HepG2 (cell line): Measurements from ENCODE around the gene CHN1. TPM values are rescaled to one million over a fixed set of nuclear protein-coding genes. Genes with fewer than 3 reads are reported as not detected.

Source experiments
- ATAC-seq: fragments of 200-7000 bp; cut with Tn5 transposase; 3 replicates; pipeline ENCODE4 v1.9.1; 2020; ENCODE audit warnings: mild to moderate bottlenecking, moderate library complexity
- BruUV-seq: library from RNA; stranded (reverse); fragments of 400-500 nt; replicated peaks from 2 replicates; lab custom pipeline; 2021; lab: Mats Ljungman, UMichigan
- CTCF ChIA-PET: fragments of 300-600 bp; formaldehyde crosslinking; extraction: SDS; loops from one replicate; lab custom pipeline; 2021; ENCODE audit warnings: low total read pairs, inconsistent platforms, low intra/inter-chr PET ratio; lab: Yijun Ruan, JAX
- POLR2A ChIA-PET: fragments of 350-600 bp; sonication (Branson Sonifier 250); formaldehyde crosslinking; loops from one replicate; lab custom pipeline; 2020; ENCODE audit warnings: antibody characterized with exemption, inconsistent platforms; lab: Yijun Ruan, JAX
- DNase-seq: peaks from one replicate; pipeline ENCODE4 v3.0.0-alpha.2; 2015; ENCODE audit warnings: low spot score
- FAIRE-seq: peaks from 3 replicates; lab custom pipeline; 2011; peaks lifted over from hg19 to GRCh38; lab: Jason Lieb, UNC
- H2AFZ ChIP-seq: one replicate; pipeline ENCODE4 v1.6.1; 2011; ENCODE audit warnings: low read length, inconsistent platforms
- H3K27ac ChIP-seq: fragments of 300-600 bp; 3 replicates; pipeline ENCODE4 v1.8.0; 2011; ENCODE audit warnings: mixed run types, mild to moderate bottlenecking, mixed read lengths, low read length, inconsistent platforms; ENCODE audit not compliant: insufficient read depth; ENCODE audit errors: extremely low read length
- H3K27me3 ChIP-seq, 2 experiments: fragments of 200-600 bp in 1 of 2; 2 replicates in 1 of 2; 3 replicates in 1 of 2; pipeline versions ENCODE4 v1.6.0 to v1.8.0; 2011; ENCODE audit warnings: low read length in 2 of 2, mild to moderate bottlenecking in 2 of 2, moderate library complexity in 2 of 2, inconsistent platforms in 1 of 2; ENCODE audit not compliant: insufficient read depth in 2 of 2, control insufficient read depth in 1 of 2
- H3K36me3 ChIP-seq, 2 experiments: fragments of 200-600 bp in 1 of 2; replicated peaks in 1 of 2; 2 replicates in 1 of 2; 3 replicates in 1 of 2; pipeline versions ENCODE4 v1.5.1 to v1.8.0; 2011; ENCODE audit warnings: low read length in 2 of 2, inconsistent platforms in 1 of 2; ENCODE audit not compliant: insufficient read depth in 2 of 2, control insufficient read depth in 1 of 2
- H3K4me1 ChIP-seq: 2 replicates; pipeline ENCODE4 v1.5.1; 2012; ENCODE audit warnings: low read length, inconsistent platforms; ENCODE audit not compliant: insufficient read depth
- H3K4me2 ChIP-seq: 2 replicates; pipeline ENCODE4 v1.6.0; 2011; ENCODE audit warnings: low read depth, low read length, inconsistent platforms
- H3K4me3 ChIP-seq, 3 experiments: fragments of 200-600 bp in 1 of 3; sonication (generic), shearing (Covaris generic) in 1 of 3; replicated peaks in 1 of 3; 2 replicates each; pipeline ENCODE4 v1.5.1; 2011 to 2016; ENCODE audit warnings: low read length in 3 of 3, inconsistent platforms in 2 of 3, low read depth in 2 of 3, mild to moderate bottlenecking in 2 of 3, control low read depth in 1 of 3, mixed read lengths in 1 of 3; ENCODE audit not compliant: insufficient read depth in 1 of 3
- H3K79me2 ChIP-seq: one replicate; pipeline ENCODE4 v1.6.1; 2011; ENCODE audit warnings: low read length, inconsistent platforms; ENCODE audit not compliant: insufficient read depth
- H3K9ac ChIP-seq: 2 replicates; pipeline ENCODE4 v1.6.0; 2011; ENCODE audit warnings: mild to moderate bottlenecking, low read depth, low read length, inconsistent platforms; ENCODE audit not compliant: insufficient read depth
- H3K9me3 ChIP-seq: 2 replicates; pipeline ENCODE4 v1.5.1; 2012; ENCODE audit warnings: mild to moderate bottlenecking, low read length
- H4K20me1 ChIP-seq: 2 replicates; pipeline ENCODE4 v1.6.0; 2011; ENCODE audit warnings: inconsistent platforms, mild to moderate bottlenecking, low read length, moderate library complexity; ENCODE audit not compliant: insufficient read depth
- MATR3 ChIP-seq: sonication (generic); formaldehyde crosslinking; IDR thresholded peaks from 2 replicates; pipeline ENCODE4 v1.4.0; 2020; ENCODE audit warnings: missing genetic modification reagents
- NBN ChIP-seq: fragments of 450-650 bp; conservative IDR thresholded peaks from 2 replicates; pipeline ENCODE4 v1.6.1; 2017
- STAT6 ChIP-seq: sonication (generic); formaldehyde crosslinking; IDR thresholded peaks from 2 replicates; pipeline ENCODE4 v1.4.0; 2020; ENCODE audit warnings: missing genetic modification reagents, mild to moderate bottlenecking, borderline replicate concordance
- TFDP1 ChIP-seq: IDR thresholded peaks from 2 replicates; pipeline ENCODE4 v1.6.1; 2016; ENCODE audit warnings: missing compliant biosample characterization, missing genetic modification reagents, borderline replicate concordance
- TRAFD1 ChIP-seq: sonication (generic); formaldehyde crosslinking; IDR thresholded peaks from 2 replicates; pipeline ENCODE4 v1.5.1; 2020; ENCODE audit warnings: missing genetic modification reagents, mild to moderate bottlenecking, borderline replicate concordance
- ZNF24 ChIP-seq: fragments of 450-650 bp; IDR thresholded peaks from 2 replicates; pipeline ENCODE4 v1.6.1; 2017; ENCODE audit warnings: antibody characterized with exemption, mild to moderate bottlenecking
- ZNF280B ChIP-seq: sonication (generic); formaldehyde crosslinking; IDR thresholded peaks from 2 replicates; pipeline ENCODE4 v1.5.0; 2020; ENCODE audit warnings: missing genetic modification reagents, mild to moderate bottlenecking, borderline replicate concordance
- ZNF549 ChIP-seq: sonication (generic); formaldehyde crosslinking; IDR thresholded peaks from 2 replicates; pipeline ENCODE4 v1.5.0; 2020; ENCODE audit warnings: missing genetic modification reagents
- ZNF746 ChIP-seq: sonication (generic); formaldehyde crosslinking; IDR thresholded peaks from 2 replicates; pipeline ENCODE4 v1.8.0; 2022; ENCODE audit warnings: mild to moderate bottlenecking, missing genetic modification reagents
- WGBS: methylation state at CpG from one replicate; pipeline ENCODE4 v1.1.6; 2017; ENCODE audit warnings: low lambda C conversion rate; 5-methylcytosine and 5-hydroxymethylcytosine counted together
- in situ Hi-C: cut with HindIII; loops from 2 replicates; pipeline ENCODE4 v1.10.0; 2017; ENCODE audit warnings: low pct_unique_long_range_greater_than_20kb; ENCODE audit not compliant: extremely low pct_ligation_motif_present
- intact Hi-C: fragments of 100-400 bp; cut with micrococcal nuclease; formaldehyde crosslinking; loops from one replicate; pipeline ENCODE4 v1.10.0; 2022; ENCODE audit not compliant: unreplicated experiment
- polyA plus RNA-seq, 8 experiments: library from polyadenylated mRNA; depleted of rRNA in 3 of 8; stranded (reverse) in 7 of 8; unstranded in 1 of 8; fragments of >200 nt; fragmentation: Illumina TruSeq in 4 of 8; extraction: Trizol in 4 of 8; gene quantifications; 2 replicates each; pipeline versions ENCODE4 v1.2.1 to v1.2.3, GENCODE V29; 2011 to 2016; ENCODE audit warnings: low read depth in 4 of 8, missing spikeins in 1 of 8, mixed read lengths in 1 of 8; ENCODE audit not compliant: insufficient read depth in 1 of 8
- total RNA-seq, 5 experiments: library from RNA; depleted of rRNA; stranded (reverse); fragments of >200 nt; fragmentation: Illumina TruSeq; extraction: Trizol; gene quantifications; 2 replicates each; pipeline ENCODE4 v1.2.3, GENCODE V29; 2016; ENCODE audit warnings: low read depth in 1 of 5
- TF ChIP-seq, protein P1 (sequence below): sonication (generic); formaldehyde crosslinking; IDR thresholded peaks from 2 replicates; pipeline ENCODE4 v1.4.0; 2020; ENCODE audit warnings: missing genetic modification reagents

The CHN1 gene
- total and polyA plus RNA-seq, 2 of the 13 experiments (the other 11 are each of a cell fraction or from before 2014, with no cell fraction given) = 2.8 to 3.5 TPM

DNA sequence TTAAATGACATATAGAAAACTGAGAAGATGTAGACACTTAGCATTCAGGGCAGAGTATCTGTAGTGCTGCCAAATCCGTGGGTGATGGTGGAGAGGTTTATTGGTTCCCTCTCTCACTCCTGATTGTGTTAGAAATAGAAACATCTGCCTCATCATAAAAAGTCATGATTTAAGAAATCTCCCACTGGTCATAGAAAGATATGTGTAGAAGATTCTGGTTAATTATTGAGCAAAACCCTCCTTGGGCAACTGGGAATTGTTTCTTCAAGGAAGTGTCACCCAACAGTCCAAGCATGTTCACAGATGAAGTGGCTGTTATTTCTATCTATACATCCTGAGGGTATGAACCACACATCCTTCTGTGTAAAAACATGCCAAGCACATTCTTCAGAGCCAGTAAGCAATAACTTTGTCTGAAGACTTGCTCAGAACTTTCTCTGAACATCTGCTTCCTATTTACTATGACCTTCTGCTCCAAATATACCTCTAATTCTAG, 207.4 kb downstream of the CHN1 start:
- FAIRE-seq (no peak), DNase-seq (no peak), ATAC-seq (no peak)
- POLR2A ChIA-PET = no interaction called here
- no peak overlapping the region for H3K27ac ChIP-seq
- no peaks in the 10 kb centered on the region for H3K4me1 ChIP-seq
- intact Hi-C loops (no loop called here), in situ Hi-C loops (no loop called here)
- CTCF ChIA-PET = no interaction called here
- 15% methylated on average over 1 of the region's 1 CpG for WGBS
- H2AFZ ChIP-seq = no peak overlapping the region
- H3K4me2 ChIP-seq = no peak overlapping the region
- no peak overlapping the region for H3K4me3 ChIP-seq
- no peak overlapping the region for H3K9ac ChIP-seq
- H3K9me3 ChIP-seq = no peaks in the 10 kb centered on the region
- H3K79me2 ChIP-seq = no peaks in the 10 kb centered on the region
- H4K20me1 ChIP-seq = no peaks in the 10 kb centered on the region
- peaks cover 0 to 12% of the 10 kb centered on the region in 2 experiments; a peak in 3 of 5 replicates for H3K27me3 ChIP-seq
- H3K36me3 ChIP-seq = no peaks in the 10 kb centered on the region
- no TSS peak for BruUV-seq
- TF ChIP-seq TRAFD1 (no peak), TFDP1 (no peak), ZNF549 (CRISPR knock-in tag) (no peak), ZNF746 (no peak), NBN (no peak), MATR3 (CRISPR knock-in tag) (no peak), ZNF280B (no peak), ZNF24 (no peak), STAT6 (CRISPR knock-in tag) (no peak)
- TF ChIP-seq, protein P1, sequence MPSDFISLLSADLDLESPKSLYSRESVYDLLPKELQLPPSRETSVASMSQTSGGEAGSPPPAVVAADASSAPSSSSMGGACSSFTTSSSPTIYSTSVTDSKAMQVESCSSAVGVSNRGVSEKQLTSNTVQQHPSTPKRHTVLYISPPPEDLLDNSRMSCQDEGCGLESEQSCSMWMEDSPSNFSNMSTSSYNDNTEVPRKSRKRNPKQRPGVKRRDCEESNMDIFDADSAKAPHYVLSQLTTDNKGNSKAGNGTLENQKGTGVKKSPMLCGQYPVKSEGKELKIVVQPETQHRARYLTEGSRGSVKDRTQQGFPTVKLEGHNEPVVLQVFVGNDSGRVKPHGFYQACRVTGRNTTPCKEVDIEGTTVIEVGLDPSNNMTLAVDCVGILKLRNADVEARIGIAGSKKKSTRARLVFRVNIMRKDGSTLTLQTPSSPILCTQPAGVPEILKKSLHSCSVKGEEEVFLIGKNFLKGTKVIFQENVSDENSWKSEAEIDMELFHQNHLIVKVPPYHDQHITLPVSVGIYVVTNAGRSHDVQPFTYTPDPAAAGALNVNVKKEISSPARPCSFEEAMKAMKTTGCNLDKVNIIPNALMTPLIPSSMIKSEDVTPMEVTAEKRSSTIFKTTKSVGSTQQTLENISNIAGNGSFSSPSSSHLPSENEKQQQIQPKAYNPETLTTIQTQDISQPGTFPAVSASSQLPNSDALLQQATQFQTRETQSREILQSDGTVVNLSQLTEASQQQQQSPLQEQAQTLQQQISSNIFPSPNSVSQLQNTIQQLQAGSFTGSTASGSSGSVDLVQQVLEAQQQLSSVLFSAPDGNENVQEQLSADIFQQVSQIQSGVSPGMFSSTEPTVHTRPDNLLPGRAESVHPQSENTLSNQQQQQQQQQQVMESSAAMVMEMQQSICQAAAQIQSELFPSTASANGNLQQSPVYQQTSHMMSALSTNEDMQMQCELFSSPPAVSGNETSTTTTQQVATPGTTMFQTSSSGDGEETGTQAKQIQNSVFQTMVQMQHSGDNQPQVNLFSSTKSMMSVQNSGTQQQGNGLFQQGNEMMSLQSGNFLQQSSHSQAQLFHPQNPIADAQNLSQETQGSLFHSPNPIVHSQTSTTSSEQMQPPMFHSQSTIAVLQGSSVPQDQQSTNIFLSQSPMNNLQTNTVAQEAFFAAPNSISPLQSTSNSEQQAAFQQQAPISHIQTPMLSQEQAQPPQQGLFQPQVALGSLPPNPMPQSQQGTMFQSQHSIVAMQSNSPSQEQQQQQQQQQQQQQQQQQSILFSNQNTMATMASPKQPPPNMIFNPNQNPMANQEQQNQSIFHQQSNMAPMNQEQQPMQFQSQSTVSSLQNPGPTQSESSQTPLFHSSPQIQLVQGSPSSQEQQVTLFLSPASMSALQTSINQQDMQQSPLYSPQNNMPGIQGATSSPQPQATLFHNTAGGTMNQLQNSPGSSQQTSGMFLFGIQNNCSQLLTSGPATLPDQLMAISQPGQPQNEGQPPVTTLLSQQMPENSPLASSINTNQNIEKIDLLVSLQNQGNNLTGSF = no peak
